HT-29 (cell line): ENCODE data around the gene APLF. TPM values are rescaled to one million over a fixed set of nuclear protein-coding genes. Genes with fewer than 3 reads are reported as not detected.
"Not testable (repeated sequence)": the region's sequence is repeated elsewhere in the genome, so short reads cannot be mapped to it uniquely, and the experiment has no call there.

ENCODE experiments used
- DNase-seq: peaks from one replicate; pipeline ENCODE4 v3.0.0-alpha.2; 2015; ENCODE audit warnings: low spot score
- total RNA-seq: library from RNA; depleted of rRNA; stranded (reverse); fragments of >200 nt; shearing (Covaris generic); gene quantifications from 2 replicates; pipeline ENCODE4 v1.2.3, GENCODE V29; 2014

The APLF gene
- total RNA-seq, 1 experiment from 2014 or later = not detected

GRCh38 chr2:68529156-68529555 is 61.8 kb downstream of the APLF start:
- DNase-seq = not testable (repeated sequence)

GRCh38 chr2:68529651-68530050 is 62.3 kb downstream of the APLF start:
- not testable (repeated sequence) for DNase-seq

GRCh38 chr2:68536000-68536399 is 68.6 kb downstream of the APLF start:
- DNase-seq = no peak

DNA sequence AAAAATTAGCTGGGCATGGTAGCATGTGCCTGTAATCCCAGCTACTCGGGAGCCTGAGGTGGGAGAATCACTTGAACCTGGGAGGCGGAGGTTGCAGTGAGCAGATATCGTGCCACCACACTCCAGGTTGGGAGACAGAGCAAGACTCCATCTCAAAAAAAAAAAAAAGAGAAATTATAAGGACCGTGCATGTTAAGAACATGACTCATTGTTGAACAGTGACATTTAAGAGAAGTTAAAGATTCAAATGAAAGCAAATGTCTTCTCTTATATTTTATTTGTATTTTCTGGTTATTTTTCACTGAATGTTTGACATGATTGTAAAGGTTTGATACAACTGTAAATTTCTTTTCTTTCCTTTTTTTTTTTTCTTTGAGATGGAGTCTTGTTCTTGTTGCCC is 69.6 kb downstream of the APLF start:
- DNase-seq = no peak

GRCh38 chr2:68537809-68538208 is 70.4 kb downstream of the APLF start:
- DNase-seq = no peak

GRCh38 chr2:68544811-68545210 is 77.4 kb downstream of the APLF start:
- DNase-seq = no peak

DNA sequence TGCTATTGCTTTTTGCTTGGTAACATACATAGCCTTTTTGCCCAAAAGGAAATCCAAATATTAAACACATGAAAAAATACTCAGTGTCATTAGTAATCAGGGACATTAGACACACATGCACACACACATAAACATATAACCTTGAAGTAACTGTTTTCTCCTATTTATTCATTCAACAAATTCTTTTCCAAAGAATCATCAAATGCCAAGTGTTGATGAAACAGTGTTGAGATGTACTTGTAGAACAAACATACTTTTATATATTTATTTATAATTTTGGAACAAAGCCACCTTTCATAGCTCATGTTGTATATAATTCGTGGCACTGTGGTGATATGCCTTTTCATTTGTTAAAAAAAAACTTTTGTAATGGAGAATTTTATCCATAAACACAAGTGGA is 81.0 kb downstream of the APLF start:
- DNase-seq = no peak

GRCh38 chr2:68553098-68553497 is 85.7 kb downstream of the APLF start:
- DNase-seq = no peak

DNA sequence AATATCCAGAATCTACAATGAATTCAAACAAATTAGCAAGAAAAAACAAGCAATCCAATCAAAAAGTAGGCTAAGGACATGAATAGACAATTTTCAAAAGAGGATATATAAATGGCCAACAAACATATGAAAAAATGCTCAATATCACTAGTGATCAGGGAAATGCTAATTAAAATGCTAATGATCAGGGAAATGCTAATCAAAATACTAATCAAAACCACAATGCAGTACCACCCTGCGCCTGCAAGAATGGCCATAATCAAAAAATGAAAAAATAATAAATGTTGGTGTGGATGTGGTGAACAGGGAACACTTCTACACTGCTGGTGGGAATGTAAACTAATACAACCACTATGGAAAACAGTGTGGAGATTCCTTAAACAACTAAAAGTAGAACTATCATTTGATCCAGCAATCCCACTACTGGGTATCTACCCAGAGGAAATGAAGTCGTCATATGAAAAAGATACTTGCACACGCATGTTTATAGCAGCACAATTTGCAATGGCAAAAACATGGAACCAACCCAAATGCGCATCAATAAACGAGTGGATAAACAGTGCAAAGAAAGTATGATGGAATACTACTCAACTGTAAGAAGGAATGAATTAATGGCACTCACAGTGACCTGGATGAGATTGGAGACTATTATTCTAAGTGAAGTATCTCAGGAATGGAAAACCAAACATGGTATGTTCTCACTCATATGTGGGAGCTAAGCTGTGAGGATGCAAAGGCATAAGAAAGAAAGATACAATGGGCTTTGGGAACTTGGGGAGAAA is 88.2 kb downstream of the APLF start:
- not testable (repeated sequence) for DNase-seq

DNA sequence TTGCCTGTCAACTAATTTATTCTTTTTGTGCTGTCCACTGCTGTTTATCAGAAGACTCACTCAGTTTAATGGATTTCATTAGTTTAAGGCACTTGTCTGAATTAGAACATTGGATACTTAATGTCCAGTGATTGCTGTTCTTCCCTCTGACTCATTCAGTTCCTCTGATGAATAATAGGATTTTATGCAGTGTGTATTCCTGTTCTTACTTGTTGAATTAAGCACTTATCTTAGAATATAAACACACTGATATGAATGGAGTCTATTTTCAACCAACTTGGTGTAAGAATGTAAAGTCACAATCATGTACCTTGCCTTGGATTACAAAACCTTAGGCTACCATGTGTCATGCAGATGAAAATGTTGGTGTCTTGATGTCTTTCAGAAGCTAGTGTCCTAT is 89.0 kb downstream of the APLF start:
- DNase-seq = no peak

DNA sequence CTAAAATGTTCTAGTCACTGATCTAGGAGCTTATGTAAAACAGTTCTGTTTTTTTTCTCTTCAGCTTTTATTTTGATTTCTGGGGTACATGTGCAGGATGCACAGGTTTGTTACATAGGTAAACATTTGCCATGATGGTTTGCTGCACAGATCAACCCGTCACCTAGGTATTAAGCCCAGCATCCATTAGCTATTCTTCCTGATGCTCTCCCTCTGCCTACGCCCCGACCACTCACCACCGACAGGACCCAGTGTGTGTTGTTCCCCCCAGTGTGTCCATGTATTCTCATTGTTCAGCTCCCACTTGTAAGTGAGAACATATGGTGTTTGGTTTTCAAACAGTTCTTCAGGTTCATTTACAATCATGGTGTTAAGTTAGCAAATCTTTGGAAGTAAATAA is 91.2 kb downstream of the APLF start:
- no peak for DNase-seq

- DNase-seq = no peak
Measured at GRCh38 chr2:68559692-68560091, 92.3 kb downstream of the APLF start.

- no peak for DNase-seq
Measured at GRCh38 chr2:68560545-68560944, 93.2 kb downstream of the APLF start.

GRCh38 chr2:68561372-68561771 is 94.0 kb downstream of the APLF start:
- DNase-seq = no peak

DNA sequence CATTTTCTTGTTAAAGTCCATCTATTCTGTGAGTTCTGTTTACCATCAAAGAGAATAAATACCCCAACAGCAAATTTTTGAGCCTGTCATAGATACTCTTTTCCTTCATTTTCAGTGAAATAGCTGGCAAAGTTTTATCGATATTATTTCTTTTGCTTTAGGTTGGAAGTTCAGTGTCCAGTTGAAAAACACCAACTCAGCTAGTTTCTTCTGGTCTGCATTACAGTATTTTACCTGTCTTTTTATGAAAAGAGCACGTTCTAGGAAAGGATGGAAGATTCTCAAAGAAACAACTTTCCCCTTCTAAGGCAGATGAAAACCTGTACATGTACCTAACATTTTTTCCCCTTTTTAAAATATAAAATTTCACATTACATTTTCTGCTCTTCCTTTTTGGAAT is 95.5 kb downstream of the APLF start:
- no peak for DNase-seq

- DNase-seq = no peak
Measured at GRCh38 chr2:68564426-68564825, 97.0 kb downstream of the APLF start.

DNA sequence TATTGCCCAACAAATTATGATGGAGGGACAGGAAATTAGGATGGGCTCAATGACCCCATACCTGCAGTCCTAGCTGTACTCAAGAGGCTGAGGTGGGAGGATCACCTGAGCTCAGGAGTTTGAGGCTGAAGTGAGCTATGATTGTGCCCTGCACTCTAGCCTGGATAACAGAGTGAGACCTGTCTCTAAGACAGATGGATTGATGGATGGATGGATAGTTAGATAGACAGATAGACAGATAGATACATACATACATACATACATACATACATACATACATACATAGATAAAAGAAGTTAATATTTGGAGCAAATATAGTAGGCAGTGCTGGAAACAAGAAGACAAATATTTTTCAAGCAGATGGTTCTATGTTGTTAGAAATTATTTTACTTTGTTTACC is 97.9 kb downstream of the APLF start:
- no peak for DNase-seq

DNA sequence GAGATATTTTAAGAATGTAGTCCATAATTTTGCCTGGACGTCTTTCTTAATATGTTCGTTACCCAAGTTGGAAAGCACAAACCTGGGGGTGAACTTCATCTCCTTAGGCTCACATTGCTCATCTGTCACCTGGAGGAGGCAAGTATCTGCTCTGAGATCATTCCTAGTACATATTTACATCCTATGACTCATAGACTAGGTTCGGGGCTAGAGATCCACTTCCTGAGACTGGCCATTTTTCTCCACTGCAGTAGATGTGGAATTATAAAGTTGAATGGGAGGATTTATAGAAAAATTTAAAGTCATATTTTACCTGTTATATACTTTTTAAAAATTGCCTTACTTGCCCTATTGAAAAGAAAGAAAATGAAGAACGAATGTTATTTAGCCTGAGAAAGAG is 98.5 kb downstream of the APLF start:
- DNase-seq = no peak

DNA sequence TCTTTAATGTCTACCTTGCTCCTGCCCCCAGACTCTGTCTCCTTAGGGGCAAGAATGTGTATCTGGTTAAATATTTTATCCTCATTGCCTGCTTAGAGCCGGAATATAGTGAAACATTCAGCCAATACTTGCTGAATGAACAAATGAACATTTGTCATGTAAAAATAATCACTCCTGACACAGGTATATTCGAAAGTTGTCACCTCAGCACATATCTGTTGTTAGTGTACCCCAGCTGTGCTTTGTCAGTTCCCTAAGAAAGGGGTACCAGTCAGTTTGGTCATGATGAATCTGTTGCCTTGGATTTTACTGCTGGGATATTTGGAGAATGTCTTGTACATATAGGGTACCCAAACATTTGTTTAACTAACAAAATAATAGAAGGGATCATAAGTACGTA is 99.0 kb downstream of the APLF start:
- DNase-seq = no peak

DNA sequence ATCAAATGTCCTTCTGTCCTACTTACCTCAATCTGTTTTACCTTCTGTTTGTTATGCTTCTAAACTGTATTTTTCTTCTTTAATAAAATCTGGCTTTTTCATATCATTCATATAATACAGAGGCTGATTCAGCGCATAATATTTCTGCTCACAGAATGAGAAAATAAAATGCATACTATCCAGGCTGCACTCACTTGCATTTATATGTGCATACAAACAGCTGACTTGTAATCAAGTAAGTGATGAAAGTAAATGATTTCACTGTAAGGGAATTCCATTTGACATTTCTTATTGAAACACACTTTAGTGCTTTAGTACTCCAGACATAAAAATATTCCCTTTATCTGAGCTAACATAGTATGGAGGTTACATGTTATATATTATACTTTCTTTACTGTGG is 100.7 kb downstream of the APLF start:
- no peak for DNase-seq

DNA sequence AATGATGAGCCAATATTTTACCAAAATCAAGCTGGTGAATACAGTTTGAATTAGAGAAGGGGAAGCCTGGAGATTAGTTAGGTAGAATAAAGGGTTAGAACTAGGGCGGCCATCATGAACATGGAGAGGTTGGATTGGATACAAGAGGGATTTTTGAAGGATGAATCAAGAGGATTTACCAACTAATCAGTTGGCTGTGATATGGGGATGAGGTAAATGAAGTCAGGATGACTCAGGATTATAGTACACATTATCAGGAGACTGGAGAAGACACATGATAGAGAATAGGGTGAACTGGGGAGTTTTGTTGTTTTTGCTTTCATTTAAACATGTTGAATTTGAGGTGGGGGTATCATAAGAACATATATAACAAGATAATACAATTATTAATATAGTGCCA is 102.2 kb downstream of the APLF start:
- DNase-seq = no peak

GRCh38 chr2:68570434-68570833 is 103.0 kb downstream of the APLF start:
- not testable (repeated sequence) for DNase-seq

- no peak for DNase-seq
Measured at GRCh38 chr2:68574202-68574791, 106.9 kb downstream of the APLF start.

DNA sequence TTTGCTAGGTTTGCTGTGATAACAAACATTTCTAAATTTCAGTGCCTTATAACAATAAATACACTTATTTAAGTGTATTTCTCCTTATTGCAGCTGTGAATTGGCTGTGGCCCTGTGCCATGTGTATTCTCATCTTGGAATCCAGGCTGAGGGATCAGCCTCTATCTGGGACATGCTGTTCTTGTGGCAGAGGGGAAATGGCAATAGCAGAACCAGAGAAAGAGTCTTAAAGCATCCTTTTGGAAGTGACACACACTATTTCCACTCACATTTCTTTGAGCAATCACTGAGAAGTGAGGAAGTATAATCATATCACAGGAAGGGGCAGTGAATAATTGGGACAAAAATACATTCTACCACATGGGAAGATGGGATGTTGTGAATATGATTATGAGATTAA is 109.8 kb downstream of the APLF start:
- no peak for DNase-seq
